A673 (cell line): ENCODE results near the gene RBP3.

ENCODE experiments used
- EZH2 ChIP-seq: fragments of 200-600 bp; sonication (generic); IDR thresholded peaks from 2 replicates; pipeline ENCODE4 v1.6.1; 2017; ENCODE audit warnings: borderline replicate concordance, low read depth, mild to moderate bottlenecking, mixed read lengths, antibody characterized with exemption, low read length; ENCODE audit not compliant: poor library complexity, severe bottlenecking
- TF ChIP-seq, protein P1 (sequence below): fragments of 300-800, 200-600 bp; sonication (generic); conservative IDR thresholded peaks from 2 replicates; pipeline ENCODE4 v1.5.1; 2017; ENCODE audit warnings: low read depth, mild to moderate bottlenecking, antibody characterized with exemption, low read length, moderate library complexity, mixed read lengths

DNA sequence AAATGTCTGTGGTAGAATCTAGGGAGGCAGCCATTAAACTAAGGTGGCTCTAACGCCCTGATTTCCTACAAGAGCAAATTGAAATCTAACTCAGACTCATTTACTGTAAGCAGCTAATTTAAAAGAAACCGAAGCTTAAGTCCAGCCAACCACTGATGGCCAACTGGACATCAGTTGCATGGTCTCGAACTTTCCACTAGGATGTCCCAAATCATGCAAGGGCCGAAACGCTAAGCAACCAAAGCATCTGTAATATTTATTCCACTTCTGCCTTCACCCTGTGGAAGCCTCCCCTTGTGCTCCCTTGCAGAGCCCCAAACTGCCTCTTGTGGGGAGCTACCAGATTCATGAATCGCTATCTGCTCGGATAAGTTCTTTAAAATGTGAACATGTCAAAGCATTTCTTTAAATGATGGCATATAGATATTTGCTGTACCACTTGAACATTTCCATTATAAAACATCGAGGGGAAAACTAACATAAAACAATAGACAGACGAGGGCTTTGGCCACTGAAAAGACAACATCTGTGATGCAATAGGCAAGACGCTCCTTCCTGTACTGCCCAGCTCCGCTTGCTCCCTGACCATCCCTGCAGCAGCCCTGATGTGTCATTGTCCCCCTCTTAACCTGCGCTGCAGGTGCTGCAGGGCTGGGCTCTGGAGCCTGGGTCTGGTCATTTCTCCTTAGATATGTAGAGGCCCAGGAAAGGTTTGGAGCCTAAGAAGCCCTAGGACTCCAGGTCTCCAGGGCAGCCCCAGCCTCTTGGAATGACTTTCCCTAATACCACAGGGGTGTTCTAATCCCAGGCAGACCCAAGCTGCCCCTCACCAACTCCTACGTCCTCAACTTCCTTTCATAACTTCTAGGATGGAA, 2.9 kb upstream of the RBP3 start:
- TF ChIP-seq EZH2 = no peak
- TF ChIP-seq, protein P1, sequence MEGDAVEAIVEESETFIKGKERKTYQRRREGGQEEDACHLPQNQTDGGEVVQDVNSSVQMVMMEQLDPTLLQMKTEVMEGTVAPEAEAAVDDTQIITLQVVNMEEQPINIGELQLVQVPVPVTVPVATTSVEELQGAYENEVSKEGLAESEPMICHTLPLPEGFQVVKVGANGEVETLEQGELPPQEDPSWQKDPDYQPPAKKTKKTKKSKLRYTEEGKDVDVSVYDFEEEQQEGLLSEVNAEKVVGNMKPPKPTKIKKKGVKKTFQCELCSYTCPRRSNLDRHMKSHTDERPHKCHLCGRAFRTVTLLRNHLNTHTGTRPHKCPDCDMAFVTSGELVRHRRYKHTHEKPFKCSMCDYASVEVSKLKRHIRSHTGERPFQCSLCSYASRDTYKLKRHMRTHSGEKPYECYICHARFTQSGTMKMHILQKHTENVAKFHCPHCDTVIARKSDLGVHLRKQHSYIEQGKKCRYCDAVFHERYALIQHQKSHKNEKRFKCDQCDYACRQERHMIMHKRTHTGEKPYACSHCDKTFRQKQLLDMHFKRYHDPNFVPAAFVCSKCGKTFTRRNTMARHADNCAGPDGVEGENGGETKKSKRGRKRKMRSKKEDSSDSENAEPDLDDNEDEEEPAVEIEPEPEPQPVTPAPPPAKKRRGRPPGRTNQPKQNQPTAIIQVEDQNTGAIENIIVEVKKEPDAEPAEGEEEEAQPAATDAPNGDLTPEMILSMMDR = no peak
